HCT116 (cell line): ENCODE data around the gene PGM2. TPM values are rescaled to one million over a fixed set of nuclear protein-coding genes. Genes with fewer than 3 reads are reported as not detected.

Experiments
- ATAC-seq: fragments of 200-7000 bp; cut with Tn5 transposase; 2 replicates; pipeline ENCODE4 v1.9.1; 2020; ENCODE audit warnings: mild to moderate bottlenecking, moderate library complexity
- BruUV-seq: library from RNA; stranded (reverse); fragments of 400-500 nt; replicated peaks from 2 replicates; lab custom pipeline; 2021; lab: Mats Ljungman, UMichigan
- CTCF ChIA-PET: fragments of 300-600 bp; sonication (Branson Sonifier 250); formaldehyde crosslinking; loops from one replicate; lab custom pipeline; 2021; ENCODE audit warnings: antibody characterized with exemption; lab: Charles Lee
- POLR2A ChIA-PET: fragments of 300-600, 350-600 bp; sonication (Branson Sonifier 250); formaldehyde crosslinking; loops from one replicate; lab custom pipeline; 2021; ENCODE audit warnings: antibody characterized with exemption; lab: Charles Lee
- RAD21 ChIA-PET, 2 experiments: fragments of 300-600 bp; sonication (Branson Sonifier 250); formaldehyde crosslinking; loops; one replicate each; lab custom pipeline; 2023; ENCODE audit warnings: low total read pairs in 2 of 2; ENCODE audit not compliant: uncharacterized antibody in 2 of 2, unreplicated experiment in 2 of 2, low non-redundant PET in 1 of 2; lab: Charles Lee
- DNase-seq: peaks from one replicate; pipeline ENCODE4 v3.0.0-alpha.2; 2010; ENCODE audit warnings: low read depth, low spot score
- H2AFZ ChIP-seq: fragments of 200-600 bp; shearing (Covaris generic), sonication (generic); 2 replicates; pipeline ENCODE4 v1.6.1; 2017; ENCODE audit warnings: low read depth, mixed run types, mixed read lengths, antibody characterized with exemption, low read length; ENCODE audit not compliant: poor library complexity, severe bottlenecking
- H3K27ac ChIP-seq: 2 replicates; pipeline ENCODE4 v1.5.1; 2012; ENCODE audit warnings: low read depth, low read length
- H3K27me3 ChIP-seq: fragments of 200-600 bp; sonication (generic); 2 replicates; pipeline ENCODE4 v1.6.1; 2016; ENCODE audit warnings: mixed run types, low read length, mixed read lengths; ENCODE audit not compliant: insufficient read depth
- H3K36me3 ChIP-seq, 2 experiments: fragments of 200-500 bp in 1 of 2; fragments of 200-600 bp in 1 of 2; sonication (Bioruptor generic) in 1 of 2; sonication (generic) in 1 of 2; 2 replicates each; pipeline versions ENCODE4 v1.5.1 to v1.6.1; 2014 to 2016; ENCODE audit warnings: low read length in 2 of 2, inconsistent platforms in 1 of 2, mixed read lengths in 1 of 2, mixed run types in 1 of 2; ENCODE audit not compliant: insufficient read depth in 2 of 2, control insufficient read depth in 1 of 2
- H3K4me1 ChIP-seq, 2 experiments: fragments of 200-600 bp in 1 of 2; sonication (generic) in 1 of 2; 2 replicates each; pipeline versions ENCODE4 v1.5.1 to v1.6.1; 2012 to 2017; ENCODE audit warnings: low read length in 2 of 2, inconsistent platforms in 1 of 2, mild to moderate bottlenecking in 1 of 2, mixed read lengths in 1 of 2, mixed run types in 1 of 2, moderate library complexity in 1 of 2; ENCODE audit not compliant: insufficient read depth in 2 of 2, control insufficient read depth in 1 of 2
- H3K4me2 ChIP-seq: fragments of 200-600 bp; sonication (generic); 2 replicates; pipeline ENCODE4 v1.6.1; 2017; ENCODE audit warnings: mixed run types, low read length, mixed read lengths
- H3K4me3 ChIP-seq, 2 experiments: fragments of 200-600 bp in 1 of 2; sonication (generic) in 1 of 2; replicated peaks in 1 of 2; 2 replicates each; pipeline ENCODE4 v1.5.1; 2011 to 2016; ENCODE audit warnings: low read length in 2 of 2, control low read depth in 1 of 2, low read depth in 1 of 2, mild to moderate bottlenecking in 1 of 2, mixed read lengths in 1 of 2, mixed run types in 1 of 2
- H3K79me2 ChIP-seq: fragments of 200-600 bp; sonication (generic); 2 replicates; pipeline ENCODE4 v1.6.1; 2017; ENCODE audit warnings: mild to moderate bottlenecking, mixed run types, low read length, moderate library complexity, mixed read lengths; ENCODE audit not compliant: insufficient read depth
- H3K9ac ChIP-seq: fragments of 200-600 bp; sonication (generic); 2 replicates; pipeline ENCODE4 v1.6.1; 2016; ENCODE audit warnings: low read length, mixed read lengths
- H3K9me2 ChIP-seq: fragments of 200-600 bp; sonication (generic), shearing (Covaris generic); 2 replicates; pipeline ENCODE4 v1.6.1; 2017; ENCODE audit warnings: mixed run types, mild to moderate bottlenecking, moderate library complexity; ENCODE audit not compliant: insufficient read depth
- H3K9me3 ChIP-seq, 2 experiments: fragments of 200-500 bp in 1 of 2; fragments of 200-600 bp in 1 of 2; sonication (Bioruptor generic) in 1 of 2; sonication (generic) in 1 of 2; 2 replicates each; pipeline ENCODE4 v1.6.1; 2014 to 2017; ENCODE audit warnings: low read length in 2 of 2, mixed read lengths in 2 of 2, inconsistent platforms in 1 of 2, low read depth in 1 of 2, mild to moderate bottlenecking in 1 of 2, mixed run types in 1 of 2, moderate library complexity in 1 of 2; ENCODE audit not compliant: control insufficient read depth in 1 of 2, insufficient read depth in 1 of 2
- H4K20me1 ChIP-seq: fragments of 200-600 bp; sonication (generic), shearing (Covaris generic); 2 replicates; pipeline ENCODE4 v1.6.1; 2017; ENCODE audit warnings: mixed run types, mild to moderate bottlenecking, moderate library complexity; ENCODE audit not compliant: insufficient read depth
- ATF3 ChIP-seq: IDR thresholded peaks from 2 replicates; pipeline ENCODE4 v1.6.1; 2012
- CBX3 ChIP-seq: IDR thresholded peaks from 2 replicates; pipeline ENCODE4 v1.6.1; 2012; ENCODE audit warnings: low read depth
- CEBPB ChIP-seq: IDR thresholded peaks from 2 replicates; pipeline ENCODE4 v1.6.1; 2012; ENCODE audit warnings: low read depth
- CTCF ChIP-seq, 3 experiments: fragments of 200-600 bp in 1 of 3; sonication (generic) in 1 of 3; IDR thresholded peaks in 2 of 3; conservative IDR thresholded peaks in 1 of 3; 2 replicates each; pipeline ENCODE4 v1.5.1; 2012 to 2017; ENCODE audit warnings: low read depth in 2 of 3, low read length in 2 of 3, antibody characterized with exemption in 1 of 3, borderline replicate concordance in 1 of 3, control low read depth in 1 of 3, mild to moderate bottlenecking in 1 of 3, mixed read lengths in 1 of 3, mixed run types in 1 of 3, moderate library complexity in 1 of 3; ENCODE audit not compliant: insufficient read depth in 1 of 3
- EGR1 ChIP-seq: IDR thresholded peaks from 2 replicates; pipeline ENCODE4 v1.6.1; 2012; ENCODE audit warnings: low read depth
- EZH2 ChIP-seq: fragments of 200-600 bp; sonication (generic); IDR thresholded peaks from 2 replicates; pipeline ENCODE4 v1.6.1; 2017; ENCODE audit warnings: antibody characterized with exemption, mixed run types
- EZH2phosphoT487 ChIP-seq: fragments of 200-600 bp; IDR thresholded peaks from 2 replicates; pipeline ENCODE4 v1.6.1; 2018; ENCODE audit warnings: antibody characterized with exemption, borderline replicate concordance
- FOSL1 ChIP-seq: IDR thresholded peaks from 2 replicates; pipeline ENCODE4 v1.6.1; 2012; ENCODE audit warnings: low read depth
- JUND ChIP-seq: IDR thresholded peaks from 2 replicates; pipeline ENCODE4 v1.6.1; 2012
- POLR2A ChIP-seq: IDR thresholded peaks from 2 replicates; pipeline ENCODE4 v1.7.0; 2011; ENCODE audit warnings: borderline replicate concordance; ENCODE audit not compliant: insufficient read depth, insufficient read length; ENCODE audit errors: extremely low read depth
- POLR2AphosphoS5 ChIP-seq: IDR thresholded peaks from 2 replicates; pipeline ENCODE4 v1.6.1; 2011; ENCODE audit warnings: mild to moderate bottlenecking, low read depth, low read length, moderate library complexity
- RAD21 ChIP-seq: IDR thresholded peaks from 2 replicates; pipeline ENCODE4 v1.6.1; 2012; ENCODE audit warnings: low read depth, mild to moderate bottlenecking
- REST ChIP-seq: IDR thresholded peaks from 2 replicates; pipeline ENCODE4 v1.6.1; 2012; ENCODE audit warnings: low read depth
- SP1 ChIP-seq: IDR thresholded peaks from 2 replicates; pipeline ENCODE4 v1.6.1; 2012; ENCODE audit warnings: low read depth
- TCF7L2 ChIP-seq: IDR thresholded peaks from 2 replicates; pipeline ENCODE4 v1.7.0; 2011; ENCODE audit warnings: borderline replicate concordance, inconsistent platforms; ENCODE audit not compliant: insufficient read depth, insufficient read length; ENCODE audit errors: extremely low read depth
- YY1 ChIP-seq: IDR thresholded peaks from 2 replicates; pipeline ENCODE4 v1.6.1; 2011; ENCODE audit warnings: low read length, low read depth, moderate library complexity, mild to moderate bottlenecking; ENCODE audit not compliant: insufficient replicate concordance; ENCODE audit errors: extremely low read depth
- ZBTB33 ChIP-seq: IDR thresholded peaks from 2 replicates; pipeline ENCODE4 v1.6.1; 2011; ENCODE audit warnings: mild to moderate bottlenecking, low read length, moderate library complexity; ENCODE audit not compliant: insufficient replicate concordance; ENCODE audit errors: extremely low read depth
- ZFX ChIP-seq: fragments of 450-650 bp; IDR thresholded peaks from 2 replicates; pipeline ENCODE4 v1.6.1; 2017
- ZNF274 ChIP-seq: fragments of 200-500 bp; sonication (Bioruptor generic); IDR thresholded peaks from 2 replicates; pipeline ENCODE4 v1.6.1; 2014; ENCODE audit warnings: mild to moderate bottlenecking, low read depth, low read length, inconsistent platforms
- intact Hi-C: fragments of 100-400 bp; cut with micrococcal nuclease; formaldehyde crosslinking; loops from 2 replicates; pipeline ENCODE4 v1.10.0; 2022
- total RNA-seq: library from RNA; stranded (reverse); gene quantifications from one replicate; pipeline ENCODE4 v1.2.1, GENCODE V29; 2021; ENCODE audit not compliant: unreplicated experiment

Gene PGM2
- total RNA-seq, 1 experiment from 2014 or later: 48.6 TPM

DNA sequence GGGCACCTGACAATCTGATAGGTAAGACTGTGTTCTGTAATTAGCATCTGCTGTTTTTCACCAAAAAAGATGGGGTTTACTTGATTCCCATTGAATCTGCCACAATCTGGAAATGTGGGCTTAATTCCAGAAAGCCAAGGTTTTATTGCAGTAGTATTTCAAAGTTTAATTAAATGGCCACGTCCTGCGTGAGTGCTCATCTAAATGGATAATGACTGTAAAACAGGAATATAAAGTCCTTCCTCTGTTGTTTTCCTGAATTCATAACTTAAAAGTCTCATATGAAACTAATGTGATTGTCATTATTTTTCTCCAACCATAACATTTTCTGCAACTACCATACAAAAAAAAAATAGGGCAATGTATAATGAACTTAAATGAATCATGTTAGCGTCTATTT, 2.4 kb downstream of the PGM2 start (continued):
- no peak for TF ChIP-seq POLR2AphosphoS5
- no peak for TF ChIP-seq JUND
- TF ChIP-seq EZH2: no peak
- no peak for TF ChIP-seq FOSL1
- TF ChIP-seq RAD21: no peak
- no peak for TF ChIP-seq POLR2A
- no peak for TF ChIP-seq CBX3
- TF ChIP-seq ZFX: no peak

- Histone ChIP-seq H3K36me3 (peaks cover 24 to 25% of the 10 kb centered on the region in 2 experiments; a peak in 3 of 4 replicates), H3K4me3 (no peak overlapping the region), H3K9ac (no peak overlapping the region), H3K9me3 (no peaks in the 10 kb centered on the region), H3K27me3 (no peaks in the 10 kb centered on the region), H3K4me1 (peaks cover 9 to 14% of the 10 kb centered on the region in 2 experiments; a peak in 2 of 4 replicates), H4K20me1 (no peaks in the 10 kb centered on the region), H2AFZ (no peak overlapping the region), H3K9me2 (no peaks in the 10 kb centered on the region), H3K79me2 (peaks cover 18% of the 10 kb centered on the region), H3K27ac (no peak overlapping the region), H3K4me2 (no peak overlapping the region)
- ChIA-PET POLR2A (interaction anchor here (0.7 kb wide), 1 partner anchor 11 kb away, joined by 6 read pairs; no protein-coding TSS in a partner anchor), RAD21 (no interaction called here), CTCF (no interaction called here)
- intact Hi-C loops: no loop called here
- DNase-seq (no peak), ATAC-seq (no peak)
- no TSS peak for BruUV-seq
- TF ChIP-seq POLR2A (no peak), TCF7L2 (no peak), EGR1 (no peak), CTCF (IDR thresholded peaks at IDR 0.05 in 2 of 3, conservative IDR thresholded peaks at IDR 0.05 in 1 of 3; ENCODE audit: borderline replicate concordance in 1 of 3, insufficient read depth in 1 of 3, low read depth in 2 of 3, low read length in 2 of 3) (no peak), YY1 (no peak), ZBTB33 (no peak), ATF3 (no peak), CEBPB (no peak), REST (no peak), EZH2 (no peak), RAD21 (no peak), SP1 (no peak), ZNF274 (no peak), JUND (no peak), EZH2phosphoT487 (no peak)
Measured at GRCh38 chr4:37830640-37831039, 4.2 kb downstream of the PGM2 start.
